GM21737 (cell line): ENCODE data around the gene SLC25A2.
"Not testable (repeated sequence)": the region's sequence is repeated elsewhere in the genome, so short reads cannot be mapped to it uniquely, and the experiment has no call there.

Experiments
- ATAC-seq: cut with Tn5 transposase; IDR thresholded peaks from one replicate; pipeline ENCODE4 v1.9.1; 2021; ENCODE audit warnings: mild to moderate bottlenecking, moderate library complexity; ENCODE audit not compliant: unreplicated experiment

The SLC25A2 gene

DNA sequence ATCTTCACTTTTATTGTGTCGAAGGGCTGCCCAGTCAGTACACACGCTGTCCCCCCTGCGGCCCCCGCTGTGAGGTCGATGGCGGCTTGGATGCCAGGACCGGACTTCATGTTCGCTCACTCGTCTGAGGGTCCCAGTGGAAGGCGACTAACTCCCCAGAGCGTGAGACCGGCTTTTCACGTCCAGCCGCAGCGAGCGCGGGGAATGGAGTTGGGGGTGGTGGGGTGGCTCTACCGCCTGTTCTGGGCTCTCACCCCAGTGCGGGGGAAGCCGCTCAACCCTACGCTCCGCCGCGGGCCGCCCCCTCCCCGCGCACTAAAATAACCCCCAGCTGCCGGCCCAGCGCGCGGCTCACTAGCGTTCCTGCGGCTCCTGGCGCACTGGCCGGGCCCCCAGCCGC lies at the start of gene SLC25A2:
TSS of gene SLC25A2 (minus strand) at position 294 of the 400 bp plus-strand sequence. CDS start at position 110, 184 bp downstream.
- ATAC-seq = no peak

GRCh38 chr5:141351591-141351990 lies 47.7 kb upstream of the SLC25A2 start:
- ATAC-seq = no peak

GRCh38 chr5:141349917-141350619 lies 46.2 kb upstream of the SLC25A2 start, which contains the start of gene PCDHGB1:
PCDHGB1 (plus strand) TSS chr5:141350099; CDS start chr5:141350261, 162 bp downstream.
- ATAC-seq = no peak

- ATAC-seq = not testable (repeated sequence)
These were observed 42.2 kb upstream of the SLC25A2 start for GRCh38 chr5:141346017-141346416.

DNA sequence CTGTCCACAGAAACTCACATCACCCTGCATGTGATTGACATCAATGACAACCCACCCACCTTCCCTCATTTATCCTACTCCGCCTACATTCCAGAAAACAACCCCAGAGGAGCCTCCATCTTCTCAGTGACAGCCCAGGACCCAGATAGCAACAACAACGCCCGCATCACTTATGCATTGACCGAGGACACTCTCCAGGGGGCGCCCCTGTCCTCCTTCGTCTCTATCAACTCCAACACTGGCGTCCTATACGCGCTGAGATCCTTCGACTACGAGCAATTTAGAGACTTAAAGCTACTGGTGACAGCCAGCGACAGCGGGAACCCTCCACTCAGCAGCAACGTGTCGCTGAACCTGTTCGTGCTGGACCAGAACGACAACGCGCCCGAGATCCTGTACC lies 41.5 kb upstream of the SLC25A2 start:
- no peak for ATAC-seq

GRCh38 chr5:141343953-141344463 lies 40.2 kb upstream of the SLC25A2 start:
- ATAC-seq = no peak

DNA sequence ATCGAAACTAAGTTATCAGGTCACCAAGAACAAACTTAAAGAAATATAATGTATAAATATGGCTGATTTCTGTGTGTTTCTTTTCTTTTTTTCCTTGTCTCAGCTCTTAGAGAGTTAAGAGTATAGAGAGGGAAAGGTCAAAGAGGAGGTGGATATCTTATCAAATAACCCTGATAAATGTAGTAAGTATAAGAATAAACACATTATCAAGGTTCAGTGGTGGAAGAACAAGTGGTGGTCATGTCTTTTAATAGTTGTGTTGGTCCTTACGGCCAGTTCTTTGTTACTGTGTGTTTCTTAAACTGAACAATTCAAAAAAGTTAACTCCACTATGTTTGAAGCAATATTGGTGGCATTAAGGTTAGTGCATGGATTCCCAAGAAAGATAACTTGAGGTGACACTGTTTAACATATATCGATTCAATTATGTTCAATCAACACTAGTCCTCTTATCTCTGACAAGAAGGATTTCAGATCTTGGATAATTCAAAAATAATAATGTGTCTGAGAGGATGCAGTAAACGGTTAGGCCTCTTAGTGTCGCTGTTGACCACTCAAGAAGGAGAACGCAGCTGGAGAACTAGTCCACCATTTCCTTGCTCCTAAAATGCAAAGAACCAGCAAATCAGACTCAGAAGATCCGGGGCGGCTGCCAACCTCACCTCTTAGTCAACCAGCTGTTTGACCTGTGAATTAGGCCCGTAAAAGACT lies 39.5 kb upstream of the SLC25A2 start, which contains the start of gene PCDHGA3:
TSS of gene PCDHGA3 (plus strand) at position 588 of the 711 bp plus-strand sequence. CDS start 205 bp downstream, outside the sequence.
- no peak for ATAC-seq

DNA sequence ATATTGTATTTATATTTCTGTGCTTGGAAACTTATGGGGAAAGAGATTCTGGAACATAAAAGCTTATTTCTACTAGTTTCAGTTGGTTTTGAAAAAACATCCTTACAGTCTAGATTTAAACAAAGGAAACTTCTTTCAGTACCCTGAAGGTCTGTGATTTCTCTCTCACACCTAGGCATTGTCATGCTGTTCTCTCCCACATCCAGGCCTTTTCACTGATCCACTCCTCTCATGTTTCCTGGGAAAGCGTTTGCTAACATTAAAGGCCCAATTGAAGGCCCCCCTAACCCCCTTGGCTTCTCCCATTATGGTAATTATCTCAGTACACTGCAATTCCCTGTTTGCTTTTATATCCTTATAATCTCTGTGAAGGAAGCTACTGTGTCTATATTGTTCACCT lies 38.9 kb upstream of the SLC25A2 start:
- ATAC-seq = no peak

- not testable (repeated sequence) for ATAC-seq
These were observed 37.0 kb upstream of the SLC25A2 start for GRCh38 chr5:141340781-141341354.

GRCh38 chr5:141338538-141339306 lies 34.9 kb upstream of the SLC25A2 start, which contains the start of gene PCDHGA2:
PCDHGA2 (plus strand) TSS chr5:141338760.
- no peak for ATAC-seq

DNA sequence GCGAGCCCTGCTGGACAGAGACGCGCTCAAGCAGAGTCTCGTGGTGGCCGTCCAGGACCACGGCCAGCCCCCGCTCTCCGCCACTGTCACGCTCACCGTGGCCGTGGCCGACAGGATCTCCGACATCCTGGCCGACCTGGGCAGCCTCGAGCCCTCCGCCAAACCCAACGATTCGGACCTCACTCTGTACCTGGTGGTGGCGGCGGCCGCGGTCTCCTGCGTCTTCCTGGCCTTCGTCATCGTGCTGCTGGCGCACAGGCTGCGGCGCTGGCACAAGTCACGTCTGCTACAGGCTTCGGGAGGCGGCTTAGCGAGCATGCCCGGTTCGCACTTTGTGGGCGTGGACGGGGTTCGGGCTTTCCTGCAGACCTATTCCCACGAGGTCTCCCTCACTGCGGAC lies 28.7 kb upstream of the SLC25A2 start:
- not testable (repeated sequence) for ATAC-seq

DNA sequence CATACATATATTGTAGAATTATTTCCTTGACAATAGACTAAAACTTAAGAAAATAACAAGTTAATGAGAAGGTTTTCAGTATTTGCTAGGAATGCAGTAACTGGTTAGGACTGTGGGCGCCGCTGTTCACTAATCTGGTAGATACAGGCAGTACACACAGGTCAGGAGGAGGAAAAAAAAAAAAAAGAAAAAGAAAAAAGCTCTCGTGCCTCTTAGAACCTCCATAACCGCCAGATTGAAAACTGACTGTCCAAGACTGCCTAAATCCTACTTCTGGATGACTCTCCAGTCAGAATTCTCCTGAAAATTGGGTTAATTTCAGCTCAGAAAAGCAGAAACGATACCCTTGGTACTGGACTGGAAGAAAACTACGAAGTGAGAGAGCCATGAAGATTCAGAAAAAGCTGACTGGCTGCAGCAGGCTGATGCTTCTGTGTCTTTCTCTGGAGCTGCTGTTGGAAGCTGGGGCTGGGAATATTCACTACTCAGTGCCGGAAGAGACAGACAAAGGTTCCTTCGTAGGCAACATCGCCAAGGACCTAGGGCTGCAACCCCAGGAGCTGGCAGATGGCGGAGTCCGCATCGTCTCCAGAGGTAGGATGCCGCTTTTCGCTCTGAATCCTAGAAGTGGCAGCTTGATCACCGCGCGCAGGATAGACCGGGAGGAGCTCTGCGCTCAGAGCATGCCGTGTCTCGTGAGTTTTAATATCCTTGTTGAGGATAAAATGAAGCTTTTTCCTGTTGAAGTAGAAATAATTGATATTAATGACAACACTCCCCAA lies 26.6 kb upstream of the SLC25A2 start, which contains the start of gene PCDHGA1:
TSS of gene PCDHGA1 (plus strand) at position 216 of the 782 bp plus-strand sequence.
- no peak for ATAC-seq

GRCh38 chr5:141328231-141328630 lies 24.4 kb upstream of the SLC25A2 start:
- ATAC-seq = no peak

GRCh38 chr5:141326088-141326854 lies 22.4 kb upstream of the SLC25A2 start:
- ATAC-seq = no peak

DNA sequence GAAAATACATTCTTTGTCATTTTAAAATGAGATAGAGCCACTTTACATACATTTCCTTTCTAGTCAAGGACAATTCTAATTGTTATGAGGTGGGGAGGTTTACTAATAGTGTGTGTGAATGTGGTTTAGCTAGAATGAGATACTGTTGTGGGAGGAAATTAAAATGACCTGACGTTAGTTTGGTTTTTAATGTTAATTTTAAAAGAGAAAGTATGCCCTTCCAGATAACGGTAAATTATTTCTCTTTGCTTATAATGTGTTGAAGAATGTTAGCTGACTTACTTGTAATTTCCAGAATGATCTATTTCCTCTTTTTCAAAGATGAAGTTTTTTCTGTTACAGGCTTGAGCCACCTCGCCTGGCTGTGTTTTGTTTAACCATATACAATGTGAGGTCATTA lies 18.4 kb upstream of the SLC25A2 start:
- no peak for ATAC-seq

GRCh38 chr5:141320225-141321169 lies 16.6 kb upstream of the SLC25A2 start, which contains the start of gene TAF7:
TAF7 (minus strand) TSS chr5:141320784; CDS start chr5:141320044, 740 bp downstream.
- peak; percentile 98 for ATAC-seq

DNA sequence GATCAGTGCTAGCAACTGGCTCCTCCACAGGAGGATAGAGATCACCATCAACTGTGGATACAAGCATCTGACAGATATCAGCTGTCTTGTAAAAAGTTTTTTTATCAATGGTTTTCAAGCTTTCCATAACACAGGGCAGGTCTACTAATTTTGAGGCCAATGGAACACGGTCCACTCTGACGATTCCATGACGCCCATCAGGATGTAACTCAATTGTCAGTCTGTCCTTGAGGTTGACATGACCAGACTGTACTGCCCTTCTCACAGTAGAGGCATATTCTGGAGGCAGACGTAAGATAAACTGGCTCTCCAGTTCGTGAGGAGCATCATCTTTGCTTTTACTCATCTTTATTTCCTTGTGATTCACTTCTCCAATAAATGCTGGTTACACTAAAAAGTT lies 15.8 kb upstream of the SLC25A2 start:
- ATAC-seq = no peak

DNA sequence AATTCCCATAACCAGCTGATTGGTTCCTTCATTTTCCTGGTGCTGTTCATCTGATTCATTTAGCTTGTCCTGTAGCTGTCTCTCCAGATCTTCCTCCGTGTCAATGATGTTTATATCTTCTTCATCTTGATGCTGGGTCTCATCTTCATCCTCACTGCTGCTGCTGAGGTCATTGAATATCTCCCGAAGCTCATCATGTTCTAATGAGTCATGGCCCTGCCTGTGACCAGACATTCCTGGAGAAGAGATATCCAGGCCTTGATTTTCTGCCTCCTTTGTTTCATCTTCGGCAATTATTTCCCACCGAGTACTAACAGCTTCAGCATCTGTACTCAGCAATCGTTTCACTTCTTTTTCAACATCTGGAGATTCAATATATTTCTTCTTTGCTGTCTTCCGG lies 15.4 kb upstream of the SLC25A2 start:
- ATAC-seq = no peak
